WTC11 (cell line): Measurements from ENCODE around the gene TNS4. TPM values are rescaled to one million over a fixed set of nuclear protein-coding genes. Genes with fewer than 3 reads are reported as not detected.

Experiments
- ATAC-seq: fragments of 200-7000 bp; cut with Tn5 transposase; 2 replicates; pipeline ENCODE4 v1.10.0; 2021; ENCODE audit warnings: mild to moderate bottlenecking, moderate library complexity
- CTCF ChIA-PET: fragments of 300-600 bp; sonication (Branson Sonifier 250); formaldehyde crosslinking; loops from one replicate; lab custom pipeline; 2021; ENCODE audit warnings: antibody characterized with exemption; lab: Charles Lee
- POLR2A ChIA-PET: fragments of 350-600 bp; sonication (Branson Sonifier 250); formaldehyde crosslinking; loops from one replicate; lab custom pipeline; 2021; ENCODE audit warnings: antibody characterized with exemption; lab: Charles Lee
- DNase-seq: peaks from one replicate; pipeline ENCODE4 v3.0.0; 2021; ENCODE audit warnings: low spot score
- H3K27ac Mint-ChIP-seq: 2 replicates; pipeline ENCODE4 v1.8.0; 2021; ENCODE audit warnings: mixed read lengths
- H3K27me3 Mint-ChIP-seq: 2 replicates; pipeline ENCODE4 v1.8.0; 2021; ENCODE audit warnings: low read depth, mild to moderate bottlenecking, moderate library complexity, mixed read lengths
- H3K36me3 Mint-ChIP-seq: 2 replicates; pipeline ENCODE4 v1.8.0; 2021; ENCODE audit warnings: mixed read lengths
- H3K4me1 Mint-ChIP-seq: 2 replicates; pipeline ENCODE4 v1.8.0; 2022; ENCODE audit warnings: mixed read lengths
- H3K4me3 Mint-ChIP-seq: 2 replicates; pipeline ENCODE4 v1.8.0; 2021; ENCODE audit warnings: mild to moderate bottlenecking, moderate library complexity, mixed read lengths
- H3K9me3 Mint-ChIP-seq: 2 replicates; pipeline ENCODE4 v1.8.0; 2021; ENCODE audit warnings: mixed read lengths
- E2F1 ChIP-seq: sonication (generic); formaldehyde crosslinking; IDR thresholded peaks from 2 replicates; pipeline ENCODE4 v1.8.0; 2022; ENCODE audit warnings: mild to moderate bottlenecking, missing genetic modification reagents
- E2F5 ChIP-seq: sonication (generic); formaldehyde crosslinking; IDR thresholded peaks from 2 replicates; pipeline ENCODE4 v1.8.1; 2022; ENCODE audit warnings: mild to moderate bottlenecking, moderate library complexity, missing genetic modification reagents
- ELF4 ChIP-seq: sonication (generic); formaldehyde crosslinking; IDR thresholded peaks from 2 replicates; pipeline ENCODE4 v1.8.1; 2022; ENCODE audit warnings: low read depth, mild to moderate bottlenecking, moderate library complexity, missing genetic modification reagents
- ERG ChIP-seq: fragments of 250-450 bp; sonication (Bioruptor Pico); IDR thresholded peaks from 2 replicates; pipeline ENCODE4 v1.8.0; 2021; ENCODE audit warnings: mild to moderate bottlenecking
- FOXP1 ChIP-seq: sonication (generic); formaldehyde crosslinking; IDR thresholded peaks from 2 replicates; pipeline ENCODE4 v1.8.0; 2022; ENCODE audit warnings: missing genetic modification reagents, mild to moderate bottlenecking, moderate library complexity, borderline replicate concordance
- FOXP4 ChIP-seq: sonication (generic); formaldehyde crosslinking; IDR thresholded peaks from 2 replicates; pipeline ENCODE4 v1.8.0; 2022; ENCODE audit warnings: mild to moderate bottlenecking, missing genetic modification reagents
- HMGXB4 ChIP-seq: sonication (generic); formaldehyde crosslinking; IDR thresholded peaks from 2 replicates; pipeline ENCODE4 v1.8.1; 2023; ENCODE audit warnings: mild to moderate bottlenecking, moderate library complexity, missing genetic modification reagents
- KAT7 ChIP-seq: sonication (generic); formaldehyde crosslinking; IDR thresholded peaks from 2 replicates; pipeline ENCODE4 v1.8.1; 2023; ENCODE audit warnings: missing genetic modification reagents, mild to moderate bottlenecking, borderline replicate concordance
- MYBL2 ChIP-seq: sonication (generic); formaldehyde crosslinking; IDR thresholded peaks from 2 replicates; pipeline ENCODE4 v1.8.1; 2023; ENCODE audit warnings: mild to moderate bottlenecking, moderate library complexity, missing genetic modification reagents
- NFE2L1 ChIP-seq: sonication (generic); formaldehyde crosslinking; IDR thresholded peaks from 2 replicates; pipeline ENCODE4 v1.8.1; 2023; ENCODE audit warnings: missing genetic modification reagents
- NFYB ChIP-seq: sonication (generic); formaldehyde crosslinking; conservative IDR thresholded peaks from 2 replicates; pipeline ENCODE4 v1.8.0; 2022; ENCODE audit warnings: low read depth, missing genetic modification reagents
- NR3C1 ChIP-seq: sonication (generic); formaldehyde crosslinking; conservative IDR thresholded peaks from 2 replicates; pipeline ENCODE4 v1.8.1; 2023; ENCODE audit warnings: low read depth, mild to moderate bottlenecking, missing genetic modification reagents
- PREB ChIP-seq: sonication (generic); formaldehyde crosslinking; IDR thresholded peaks from 2 replicates; pipeline ENCODE4 v1.8.1; 2022; ENCODE audit warnings: mild to moderate bottlenecking, missing genetic modification reagents, moderate library complexity, borderline replicate concordance
- TEAD4 ChIP-seq: sonication (generic); formaldehyde crosslinking; IDR thresholded peaks from 2 replicates; pipeline ENCODE4 v1.8.0; 2022; ENCODE audit warnings: mild to moderate bottlenecking, missing genetic modification reagents
- USF1 ChIP-seq: sonication (generic); formaldehyde crosslinking; IDR thresholded peaks from 2 replicates; pipeline ENCODE4 v1.8.0; 2022; ENCODE audit warnings: mild to moderate bottlenecking, missing genetic modification reagents
- ZBTB21 ChIP-seq: sonication (generic); formaldehyde crosslinking; IDR thresholded peaks from 2 replicates; pipeline ENCODE4 v1.8.1; 2023; ENCODE audit warnings: mild to moderate bottlenecking, missing genetic modification reagents, borderline replicate concordance
- ZBTB43 ChIP-seq: sonication (generic); formaldehyde crosslinking; IDR thresholded peaks from 2 replicates; pipeline ENCODE4 v1.8.1; 2023; ENCODE audit warnings: mild to moderate bottlenecking, missing genetic modification reagents
- ZMAT4 ChIP-seq: fragments of 250-450 bp; sonication (Bioruptor Pico); IDR thresholded peaks from 2 replicates; pipeline ENCODE4 v1.9.0; 2021; ENCODE audit warnings: mild to moderate bottlenecking
- ZNF138 ChIP-seq: sonication (generic); formaldehyde crosslinking; conservative IDR thresholded peaks from 2 replicates; pipeline ENCODE4 v1.8.1; 2022; ENCODE audit warnings: mild to moderate bottlenecking, moderate library complexity, missing genetic modification reagents
- ZNF263 ChIP-seq: sonication (generic); formaldehyde crosslinking; IDR thresholded peaks from 2 replicates; pipeline ENCODE4 v1.8.1; 2022; ENCODE audit warnings: low read depth, mild to moderate bottlenecking, moderate library complexity, missing genetic modification reagents
- ZNF396 ChIP-seq: fragments of 250-450 bp; sonication (Bioruptor Pico); IDR thresholded peaks from 2 replicates; pipeline ENCODE4 v1.8.0; 2021; ENCODE audit warnings: mild to moderate bottlenecking, moderate library complexity, borderline replicate concordance
- ZSCAN18 ChIP-seq: fragments of 250-450 bp; sonication (Bioruptor Pico); IDR thresholded peaks from 2 replicates; pipeline ENCODE4 v2.1.2; 2022; ENCODE audit warnings: mild to moderate bottlenecking, moderate library complexity
- total RNA-seq: library from RNA; stranded (reverse); gene quantifications from 3 replicates; pipeline ENCODE4 v1.2.3, GENCODE V29; 2021

Gene TNS4
- total RNA-seq, 1 experiment from 2014 or later: 0.87 TPM

- TF ChIP-seq ZBTB43 (no peak), ZNF396 (CRISPR knock-in tag) (no peak), ZNF138 (CRISPR knock-in tag) (no peak), FOXP1 (CRISPR knock-in tag) (no peak)
Measured at GRCh38 chr17:40540448-40540847, 39.0 kb upstream of the TNS4 start (continued).

GRCh38 chr17:40539711-40540411 is 38.4 kb upstream of the TNS4 start:
- ChIA-PET CTCF (interaction anchor here (1.0 to 9.6 kb wide), 10 partner anchors 9 to 173 kb away, joined by 3 to 127 read pairs (median 6); partner anchors contain the start of genes IGFBP4 and TOP2A), POLR2A (interaction anchor here (0.6 kb wide), 1 partner anchor 170 kb away, joined by 4 read pairs; no protein-coding TSS in a partner anchor)
- no peak overlapping the region for H3K4me3 Mint-ChIP-seq
- no peak overlapping the region for H3K27ac Mint-ChIP-seq
- ATAC-seq (no peak), DNase-seq (no peak)
- TF ChIP-seq E2F5 (CRISPR knock-in tag) (no peak), ELF4 (CRISPR knock-in tag) (no peak), HMGXB4 (CRISPR knock-in tag) (no peak), ZNF396 (CRISPR knock-in tag) (no peak), NFE2L1 (CRISPR knock-in tag) (no peak), PREB (no peak), ERG (CRISPR knock-in tag) (no peak), KAT7 (CRISPR knock-in tag) (no peak), ZMAT4 (CRISPR knock-in tag) (no peak), NR3C1 (CRISPR knock-in tag) (no peak), ZNF263 (CRISPR knock-in tag) (no peak), FOXP4 (no peak), E2F1 (no peak), MYBL2 (no peak), ZBTB21 (CRISPR knock-in tag) (no peak), ZSCAN18 (CRISPR knock-in tag) (no peak), USF1 (no peak), TEAD4 (CRISPR knock-in tag) (no peak), NFYB (no peak)
- H3K4me1 Mint-ChIP-seq: peaks cover 17% of the 10 kb centered on the region
- H3K36me3 Mint-ChIP-seq: no peaks in the 10 kb centered on the region
- no peaks in the 10 kb centered on the region for H3K9me3 Mint-ChIP-seq
- H3K27me3 Mint-ChIP-seq: no peaks in the 10 kb centered on the region; the same call in 1 of the 2 replicates
